CD14-positive monocyte (primary cell): ENCODE data around the gene OR52H1. TPM values are rescaled to one million over a fixed set of nuclear protein-coding genes. Genes with fewer than 3 reads are reported as not detected.

Source experiments
- DNase-seq, 3 donors: peaks; one replicate each; pipeline ENCODE4 v3.0.0-alpha.2; 2011 to 2022
- H2AFZ ChIP-seq: 2 replicates; pipeline ENCODE4 v1.6.0; 2012; ENCODE audit warnings: mild to moderate bottlenecking, low read depth, low read length, inconsistent platforms; ENCODE audit not compliant: insufficient read depth, poor library complexity, severe bottlenecking
- H3K27ac ChIP-seq, 2 donors: 1 replicate in 1 of 2; 2 replicates in 1 of 2; pipeline ENCODE4 v1.5.1; 2012 to 2013; ENCODE audit warnings: low read length in 2 of 2, control low read depth in 1 of 2, inconsistent platforms in 1 of 2, low read depth in 1 of 2, mild to moderate bottlenecking in 1 of 2
- H3K27me3 ChIP-seq, 2 donors: one replicate each; pipeline versions ENCODE4 v1.6.0 to v1.6.1; 2011 to 2013; ENCODE audit warnings: low read length in 2 of 2; ENCODE audit not compliant: control insufficient read depth in 2 of 2, insufficient read depth in 2 of 2
- H3K36me3 ChIP-seq, 2 donors: replicated peaks in 1 of 2; 1 replicate in 1 of 2; 2 replicates in 1 of 2; pipeline versions ENCODE4 v1.5.1 to v1.6.1; 2012 to 2013; ENCODE audit warnings: low read length in 2 of 2, control low read depth in 1 of 2, inconsistent platforms in 1 of 2, mild to moderate bottlenecking in 1 of 2; ENCODE audit not compliant: insufficient read depth in 2 of 2, control insufficient read depth in 1 of 2
- H3K4me1 ChIP-seq, 2 donors: 1 replicate in 1 of 2; 2 replicates in 1 of 2; pipeline versions ENCODE4 v1.5.1 to v1.6.1; 2012 to 2013; ENCODE audit warnings: low read length in 2 of 2, control low read depth in 1 of 2, inconsistent platforms in 1 of 2, mild to moderate bottlenecking in 1 of 2, moderate library complexity in 1 of 2; ENCODE audit not compliant: insufficient read depth in 2 of 2, control insufficient read depth in 1 of 2
- H3K4me2 ChIP-seq: replicated peaks from 2 replicates; pipeline ENCODE3; 2012; ENCODE audit warnings: low read length, moderate library complexity, mild to moderate bottlenecking; ENCODE audit not compliant: poor library complexity, severe bottlenecking; ENCODE audit errors: extremely low read depth
- H3K4me3 ChIP-seq, 3 experiments: fragments of 200-600 bp in 1 of 3; sonication (generic) in 1 of 3; replicated peaks in 1 of 3; 1 replicate in 2 of 3; 2 replicates in 1 of 3; pipeline ENCODE4 v1.5.1; 2011 to 2013; ENCODE audit warnings: low read length in 3 of 3, mild to moderate bottlenecking in 3 of 3, control low read depth in 2 of 3, low read depth in 2 of 3, inconsistent platforms in 1 of 3, moderate library complexity in 1 of 3
- H3K79me2 ChIP-seq: 2 replicates; pipeline ENCODE4 v1.6.0; 2012; ENCODE audit warnings: mild to moderate bottlenecking, control low read depth, inconsistent platforms, low read length, moderate library complexity; ENCODE audit not compliant: insufficient read depth
- H3K9ac ChIP-seq: 2 replicates; pipeline ENCODE4 v1.6.0; 2017; ENCODE audit warnings: low read length, mild to moderate bottlenecking; ENCODE audit not compliant: insufficient read depth, poor library complexity, severe bottlenecking
- H3K9me3 ChIP-seq, 2 donors: replicated peaks in 1 of 2; 1 replicate in 1 of 2; 2 replicates in 1 of 2; pipeline versions ENCODE4 v1.5.1 to v1.6.1; 2012 to 2013; ENCODE audit warnings: low read length in 2 of 2, control low read depth in 1 of 2; ENCODE audit not compliant: control insufficient read depth in 1 of 2, insufficient read depth in 1 of 2
- H4K20me1 ChIP-seq: 2 replicates; pipeline ENCODE4 v1.6.0; 2012; ENCODE audit warnings: mild to moderate bottlenecking, low read length, control low read depth, moderate library complexity; ENCODE audit not compliant: insufficient read depth
- H3K27ac Mint-ChIP-seq, 7 donors: one replicate each; pipeline ENCODE4 v1.8.0; 2020; ENCODE audit warnings: mild to moderate bottlenecking in 7 of 7, mixed read lengths in 7 of 7, moderate library complexity in 6 of 7, inconsistent platforms in 2 of 7
- H3K27me3 Mint-ChIP-seq, 3 donors: one replicate each; pipeline ENCODE4 v1.8.0; 2021 to 2022; ENCODE audit warnings: low read depth in 3 of 3, mild to moderate bottlenecking in 3 of 3, mixed read lengths in 3 of 3, moderate library complexity in 3 of 3, inconsistent platforms in 1 of 3
- H3K36me3 Mint-ChIP-seq, 2 donors: one replicate each; pipeline ENCODE4 v1.8.0; 2020; ENCODE audit warnings: mixed read lengths in 2 of 2, inconsistent platforms in 1 of 2, mild to moderate bottlenecking in 1 of 2
- H3K4me1 Mint-ChIP-seq: one replicate; pipeline ENCODE4 v1.8.0; 2020; ENCODE audit warnings: mild to moderate bottlenecking, mixed read lengths
- H3K4me3 Mint-ChIP-seq, 2 donors: one replicate each; pipeline ENCODE4 v1.8.0; 2020; ENCODE audit warnings: mild to moderate bottlenecking in 2 of 2, mixed read lengths in 2 of 2, moderate library complexity in 1 of 2
- H3K9me3 Mint-ChIP-seq, 7 donors: one replicate each; pipeline ENCODE4 v1.8.0; 2020 to 2022; ENCODE audit warnings: mixed read lengths in 7 of 7, mild to moderate bottlenecking in 6 of 7, moderate library complexity in 6 of 7, inconsistent platforms in 2 of 7
- CTCF ChIP-seq: fragments of 200-600 bp; IDR thresholded peaks from one replicate; pipeline ENCODE4 v1.8.0; 2022; ENCODE audit warnings: antibody characterized with exemption, mild to moderate bottlenecking
- WGBS: methylation state at CpG from one replicate; pipeline ENCODE4 v1.1.5; 2013; ENCODE audit warnings: missing lambda C conversion rate; ENCODE audit not compliant: insufficient coverage; 5-methylcytosine and 5-hydroxymethylcytosine counted together
- intact Hi-C, 2 donors: fragments of 100-400 bp; cut with micrococcal nuclease; formaldehyde crosslinking; loops; one replicate each; pipeline versions ENCODE4 v1.15.0 to v1.15.1; 2023
- polyA plus RNA-seq, 3 donors: library from polyadenylated mRNA; depleted of rRNA in 1 of 3; unstranded in 2 of 3; stranded (reverse) in 1 of 3; fragments of 300-500 nt in 2 of 3; fragments of >200 nt in 1 of 3; fragmentation: Illumina TruSeq in 2 of 3; gene quantifications; 1 replicate in 2 of 3; 2 replicates in 1 of 3; pipeline ENCODE4 v1.2.3, GENCODE V29; 2012 to 2021

Gene OR52H1
- polyA plus RNA-seq, 3 donors = not detected

DNA sequence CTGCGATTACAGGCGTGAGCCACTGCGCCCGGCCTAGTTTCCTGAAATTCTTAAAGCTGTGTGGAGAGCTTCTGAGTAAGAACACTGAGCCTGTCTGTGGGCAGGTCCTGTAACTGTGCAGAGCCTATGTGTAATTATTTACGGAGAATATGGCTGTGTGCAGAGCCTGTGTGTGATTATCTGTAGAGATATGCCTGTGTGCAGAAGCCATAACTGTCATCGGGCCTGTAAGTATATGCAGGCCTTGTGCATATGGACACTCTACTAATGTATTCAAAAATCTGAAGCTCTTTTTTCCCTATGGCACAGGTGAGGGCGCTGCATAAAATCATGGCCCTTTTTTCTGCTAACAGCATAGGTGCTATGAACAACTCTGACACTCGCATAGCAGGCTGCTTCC is 32.2 kb upstream of the OR52H1 start, which contains the start of gene OR52B6:
Gene OR52B6 (plus strand): TSS at position 301 of the 400 bp plus-strand sequence. CDS start 0 bp downstream, at position 301.
- no peak within 1 kb of the TSS for H3K4me3 ChIP-seq
- no peaks in the 10 kb centered on the region for H3K27me3 ChIP-seq
- no peak within 1 kb of the TSS for H3K4me2 ChIP-seq
- no peaks in the 10 kb centered on the region for H4K20me1 ChIP-seq
- no peaks in the 10 kb centered on the region for H3K79me2 ChIP-seq
- no peaks in the 10 kb centered on the region for H3K36me3 ChIP-seq
- H3K27me3 Mint-ChIP-seq = peaks cover 0 to 1% (median 0%) of the 10 kb centered on the region in 3 donors
- no peak within 1 kb of the TSS for H3K27ac Mint-ChIP-seq
- H3K4me1 ChIP-seq = no peaks in the 10 kb centered on the region
- H3K36me3 Mint-ChIP-seq = no peaks in the 10 kb centered on the region
- WGBS = 99% methylated on average over 7 of the region's 8 CpGs
- H3K27ac ChIP-seq = no peak within 1 kb of the TSS
- peaks cover 0 to 3% (median 0%) of the 10 kb centered on the region in 7 donors for H3K9me3 Mint-ChIP-seq
- no peak for TF ChIP-seq CTCF
- no peak within 1 kb of the TSS for H2AFZ ChIP-seq
- no peaks in the 10 kb centered on the region for H3K4me1 Mint-ChIP-seq
- DNase-seq = no peak
- no peaks in the 10 kb centered on the region for H3K9me3 ChIP-seq
- intact Hi-C loops = no loop called here
- H3K4me3 Mint-ChIP-seq = no peak within 1 kb of the TSS
- H3K9ac ChIP-seq = no peak within 1 kb of the TSS

- H3K4me1 Mint-ChIP-seq = no peaks in the 10 kb centered on the region
- no peak overlapping the region for H3K4me3 Mint-ChIP-seq
- H3K36me3 Mint-ChIP-seq = no peaks in the 10 kb centered on the region
- no peaks in the 10 kb centered on the region for H3K4me1 ChIP-seq
- intact Hi-C loops = no loop called here
- H3K36me3 ChIP-seq = no peaks in the 10 kb centered on the region
- H2AFZ ChIP-seq = no peak overlapping the region
- H3K4me2 ChIP-seq = no peak overlapping the region
- no peak for DNase-seq
- no peaks in the 10 kb centered on the region for H3K27me3 ChIP-seq
- no peaks in the 10 kb centered on the region for H3K27me3 Mint-ChIP-seq
- TF ChIP-seq CTCF = no peak
- no peaks in the 10 kb centered on the region for H3K79me2 ChIP-seq
- no peak overlapping the region for H3K27ac Mint-ChIP-seq
- H3K4me3 ChIP-seq = no peak overlapping the region
- peaks cover 0 to 3% (median 0%) of the 10 kb centered on the region in 7 donors for H3K9me3 Mint-ChIP-seq
- H4K20me1 ChIP-seq = no peaks in the 10 kb centered on the region
- H3K9me3 ChIP-seq = no peaks in the 10 kb centered on the region
- no peak overlapping the region for H3K9ac ChIP-seq
- no peak overlapping the region for H3K27ac ChIP-seq
Observed at GRCh38 chr11:5577101-5577500, 28.8 kb upstream of the OR52H1 start.
